A549 (cell line): Measurements from ENCODE around the gene LGR4. TPM values are rescaled to one million over a fixed set of nuclear protein-coding genes. Genes with fewer than 3 reads are reported as not detected.

Experiments used
- ATAC-seq, 2 experiments: fragments of 200-7000 bp in 1 of 2; fragments of >200 bp in 1 of 2; cut with Nextera tagmentation in 1 of 2; cut with Tn5 transposase in 1 of 2; 3 replicates each; pipeline versions ENCODE4 v1.8.0 to v1.9.1; 2018 to 2020; ENCODE audit warnings: mild to moderate bottlenecking in 1 of 2, moderate library complexity in 1 of 2
- CTCF ChIA-PET: fragments of 300-600 bp; sonication (Branson Sonifier 250); formaldehyde crosslinking; extraction: SDS; loops from one replicate; lab custom pipeline; 2021; ENCODE audit warnings: antibody characterized with exemption, inconsistent platforms; lab: Yijun Ruan, JAX
- POLR2A ChIA-PET: fragments of 350-600 bp; formaldehyde crosslinking; extraction: SDS; loops from one replicate; lab custom pipeline; 2021; ENCODE audit warnings: antibody characterized with exemption, inconsistent platforms; lab: Yijun Ruan, JAX
- DNase-seq, 2 experiments: peaks; one replicate each; pipeline versions ENCODE4 v3.0.0 to v3.0.0-alpha.2; 2011 to 2016; ENCODE audit warnings: low read depth in 1 of 2, low spot score in 1 of 2
- FAIRE-seq: peaks from 2 replicates; lab custom pipeline; 2011; peaks lifted over from hg19 to GRCh38; lab: Jason Lieb, UNC
- H3K27ac ChIP-seq, 2 experiments: fragments of >200 bp; sonication (Bioruptor Twin); formaldehyde crosslinking; 3 replicates each; pipeline ENCODE4 v1.5.1; 2016 to 2017
- H3K4me1 ChIP-seq: fragments of >200 bp; sonication (Bioruptor Twin); formaldehyde crosslinking; 3 replicates; pipeline ENCODE4 v1.6.1; 2016
- H3K4me2 ChIP-seq: fragments of >200 bp; sonication (Bioruptor Twin); formaldehyde crosslinking; 3 replicates; pipeline ENCODE4 v1.6.1; 2016
- H3K4me3 ChIP-seq: fragments of >200 bp; sonication (Bioruptor Twin); formaldehyde crosslinking; 3 replicates; pipeline ENCODE4 v1.5.1; 2016
- H3K9me3 ChIP-seq: fragments of >200 bp; sonication (Bioruptor Twin); formaldehyde crosslinking; 3 replicates; pipeline ENCODE4 v1.6.1; 2016
- CBX2 ChIP-seq: fragments of 200-600 bp; sonication (generic); IDR thresholded peaks from 2 replicates; pipeline ENCODE4 v1.6.1; 2016; ENCODE audit warnings: low read depth, mild to moderate bottlenecking, borderline replicate concordance
- CEBPB ChIP-seq, 2 experiments: fragments of >200 bp in 1 of 2; sonication (Bioruptor Twin) in 1 of 2; formaldehyde crosslinking in 1 of 2; IDR thresholded peaks; 2 replicates each; pipeline ENCODE4 v1.6.1; 2012 to 2016
- E2F6 ChIP-seq: IDR thresholded peaks from 2 replicates; pipeline ENCODE4 v1.6.1; 2012; ENCODE audit warnings: low read depth, borderline replicate concordance
- EHF ChIP-seq: fragments of 250-450 bp; sonication (Bioruptor Pico); IDR thresholded peaks from 2 replicates; pipeline ENCODE4 v1.5.0; 2020; ENCODE audit warnings: mild to moderate bottlenecking
- EHMT2 ChIP-seq: fragments of 200-600 bp; sonication (generic); IDR thresholded peaks from 2 replicates; pipeline ENCODE4 v1.6.1; 2016; ENCODE audit warnings: antibody characterized with exemption, low read depth, mild to moderate bottlenecking, moderate library complexity
- EP300 ChIP-seq, 2 experiments: fragments of >200 bp; sonication (Bioruptor Twin); formaldehyde crosslinking; IDR thresholded peaks; 2 replicates in 1 of 2; 3 replicates in 1 of 2; pipeline ENCODE4 v1.6.1; 2016 to 2017
- ESRRA ChIP-seq: fragments of 150-350 bp; IDR thresholded peaks from 2 replicates; pipeline ENCODE4 v1.6.1; 2014; ENCODE audit warnings: mild to moderate bottlenecking, low read length, borderline replicate concordance
- FOSB ChIP-seq: fragments of 250-450 bp; sonication (Bioruptor Pico); IDR thresholded peaks from 2 replicates; pipeline ENCODE4 v1.5.0; 2020; ENCODE audit warnings: mild to moderate bottlenecking, moderate library complexity
- FOSL2 ChIP-seq, 2 experiments: fragments of 450-650 bp in 1 of 2; fragments of >200 bp in 1 of 2; sonication (Bioruptor Twin) in 1 of 2; formaldehyde crosslinking; IDR thresholded peaks; 2 replicates each; pipeline versions ENCODE4 v1.5.0 to v1.6.1; 2016 to 2020; ENCODE audit warnings: mild to moderate bottlenecking in 1 of 2, moderate library complexity in 1 of 2
- GATA3 ChIP-seq: IDR thresholded peaks from 2 replicates; pipeline ENCODE4 v1.6.1; 2012; ENCODE audit warnings: borderline replicate concordance
- HDAC2 ChIP-seq: fragments of 200-600 bp; sonication (generic); IDR thresholded peaks from 2 replicates; pipeline ENCODE4 v1.6.1; 2016
- HOXB5 ChIP-seq: fragments of 250-450 bp; sonication (Bioruptor Pico); IDR thresholded peaks from 2 replicates; pipeline ENCODE4 v1.5.0; 2020; ENCODE audit warnings: mild to moderate bottlenecking, moderate library complexity
- JUN ChIP-seq, 2 experiments: fragments of >200 bp; sonication (Bioruptor Twin); formaldehyde crosslinking; IDR thresholded peaks; 2 replicates in 1 of 2; 3 replicates in 1 of 2; pipeline ENCODE4 v1.6.1; 2016 to 2017
- JUNB ChIP-seq: fragments of >200 bp; sonication (Bioruptor Twin); formaldehyde crosslinking; IDR thresholded peaks from 2 replicates; pipeline ENCODE4 v1.6.1; 2016
- KDM1A ChIP-seq: fragments of 200-600 bp; sonication (generic); IDR thresholded peaks from 2 replicates; pipeline ENCODE4 v1.6.1; 2016; ENCODE audit warnings: low read depth, mild to moderate bottlenecking
- KDM5A ChIP-seq: fragments of 200-600 bp; sonication (generic); IDR thresholded peaks from 2 replicates; pipeline ENCODE4 v1.6.1; 2016; ENCODE audit warnings: antibody characterized with exemption, mild to moderate bottlenecking
- MAFK ChIP-seq: fragments of 450-650 bp; IDR thresholded peaks from 2 replicates; pipeline ENCODE4 v1.6.1; 2014; ENCODE audit not compliant: partially characterized antibody
- MAX ChIP-seq: IDR thresholded peaks from 2 replicates; pipeline ENCODE4 v1.6.1; 2012
- PHF8 ChIP-seq: fragments of 200-600 bp; sonication (generic); IDR thresholded peaks from 2 replicates; pipeline ENCODE4 v1.6.1; 2016; ENCODE audit warnings: low read depth, mild to moderate bottlenecking, antibody characterized with exemption, moderate library complexity, borderline replicate concordance
- POLR2A ChIP-seq: IDR thresholded peaks from 2 replicates; pipeline ENCODE4 v1.6.1; 2012; ENCODE audit warnings: mild to moderate bottlenecking, low read length
- RAD21 ChIP-seq, 2 experiments: fragments of >200 bp in 1 of 2; sonication (Bioruptor Twin) in 1 of 2; formaldehyde crosslinking in 1 of 2; IDR thresholded peaks in 1 of 2; conservative IDR thresholded peaks in 1 of 2; 2 replicates in 1 of 2; 3 replicates in 1 of 2; pipeline ENCODE4 v1.6.1; 2012 to 2018; ENCODE audit warnings: inconsistent platforms in 1 of 2
- RARB ChIP-seq: fragments of 250-450 bp; sonication (Bioruptor Pico); IDR thresholded peaks from 2 replicates; pipeline ENCODE4 v1.8.0; 2021; ENCODE audit warnings: mild to moderate bottlenecking, moderate library complexity
- RCOR1 ChIP-seq: fragments of 150-350 bp; IDR thresholded peaks from 2 replicates; pipeline ENCODE4 v1.6.1; 2014; ENCODE audit warnings: antibody characterized with exemption, low read length, low read depth
- REST ChIP-seq: fragments of 200-600 bp; sonication (generic); IDR thresholded peaks from 2 replicates; pipeline ENCODE4 v1.6.1; 2016; ENCODE audit warnings: antibody characterized with exemption, mild to moderate bottlenecking, moderate library complexity
- RNF2 ChIP-seq: fragments of 200-600 bp; sonication (generic); IDR thresholded peaks from 2 replicates; pipeline ENCODE4 v1.6.1; 2016; ENCODE audit warnings: low read depth, mild to moderate bottlenecking, antibody characterized with exemption, moderate library complexity, borderline replicate concordance
- TFCP2L1 ChIP-seq: fragments of 250-450 bp; sonication (Bioruptor Pico); IDR thresholded peaks from 2 replicates; pipeline ENCODE4 v1.5.0; 2021; ENCODE audit warnings: mild to moderate bottlenecking
- TP53 ChIP-seq: fragments of 250-450 bp; sonication (Bioruptor Pico); IDR thresholded peaks from 2 replicates; pipeline ENCODE4 v1.5.0; 2021; ENCODE audit warnings: mild to moderate bottlenecking, moderate library complexity
- ZNF302 ChIP-seq: fragments of 250-450 bp; sonication (Bioruptor Pico); IDR thresholded peaks from 2 replicates; pipeline ENCODE4 v1.9.0; 2021; ENCODE audit warnings: inconsistent platforms, mild to moderate bottlenecking, moderate library complexity
- WGBS: methylation state at CpG from one replicate; pipeline ENCODE4 v1.1.6; 2017; ENCODE audit errors: missing lambda C conversion rate; 5-methylcytosine and 5-hydroxymethylcytosine counted together
- polyA plus RNA-seq, 4 experiments: library from polyadenylated mRNA; depleted of rRNA in 3 of 4; stranded (reverse); fragments of >200 nt; fragmentation: RNase III in 1 of 4; extraction: RNeasy Plus Mini Kit Qiagen cat#74134 plus additional on column Dnase treatment in 1 of 4; gene quantifications; 2 replicates in 3 of 4; 3 replicates in 1 of 4; pipeline ENCODE4 v1.2.3, GENCODE V29; 2011 to 2017

LGR4 gene
- polyA plus RNA-seq, 2 of the 4 experiments (the other 2 are of a cell fraction) = 41.2 to 130 TPM

- no peak overlapping the region for H3K27ac ChIP-seq
- H3K9me3 ChIP-seq = no peaks in the 10 kb centered on the region
- TF ChIP-seq PHF8 (no peak), GATA3 (no peak), EP300 (IDR thresholded peaks at IDR 0.05) (no peak), MAX (no peak), JUNB (no peak), TFCP2L1 (CRISPR knock-in tag) (no peak), MAFK (no peak), FOSB (no peak), CBX2 (no peak), KDM5A (no peak), CEBPB (IDR thresholded peaks at IDR 0.05) (no peak), RARB (CRISPR knock-in tag) (no peak), RNF2 (no peak), HDAC2 (no peak), RCOR1 (no peak)
- ChIA-PET POLR2A (no interaction called here), CTCF (no interaction called here)
- H3K4me3 ChIP-seq = no peak overlapping the region
- H3K4me1 ChIP-seq = peaks cover 61% of the 10 kb centered on the region
- FAIRE-seq (no peak), DNase-seq (no peak), ATAC-seq (no peak)
- no peak overlapping the region; the same call in 2 of the 3 replicates for H3K4me2 ChIP-seq
Measured at GRCh38 chr11:27436916-27437315, 35.7 kb downstream of the LGR4 start.

- CTCF ChIA-PET = interaction anchor here (1.6 kb wide), 1 partner anchor 52 kb away, joined by 6 read pairs; no protein-coding TSS in a partner anchor
- no peak for FAIRE-seq
Measured at GRCh38 chr11:27433742-27434141, 38.8 kb downstream of the LGR4 start.

More at GRCh38 chr11:27433742-27434141, 38.8 kb downstream of the LGR4 start:
- H3K4me1 ChIP-seq = peaks cover 78% of the 10 kb centered on the region
- ATAC-seq = no peak
- DNase-seq = no peak
- no peak for TF ChIP-seq GATA3
- no peak for TF ChIP-seq HOXB5 (CRISPR knock-in tag)
- no peak for TF ChIP-seq REST
- TF ChIP-seq E2F6 = no peak
- TF ChIP-seq KDM1A = no peak
- no peak for TF ChIP-seq ESRRA
- no peak for TF ChIP-seq EHMT2
- no peak for TF ChIP-seq ZNF302
- TF ChIP-seq FOSB = no peak
- no peak for TF ChIP-seq CBX2
- TF ChIP-seq KDM5A = no peak
- no peak for TF ChIP-seq FOSL2 (IDR thresholded peaks at IDR 0.05)
- TF ChIP-seq FOSL2 (CRISPR knock-in tag; IDR thresholded peaks at IDR 0.05) = no peak
- TF ChIP-seq EP300 (IDR thresholded peaks at IDR 0.05) = no peak
- no peak for TF ChIP-seq POLR2A
- TF ChIP-seq RAD21 (conservative IDR thresholded peaks at IDR 0.05 in 1 of 2, IDR thresholded peaks at IDR 0.05 in 1 of 2) = no peak
- TF ChIP-seq EHF = no peak
- TF ChIP-seq JUNB = no peak
- no peak for TF ChIP-seq TP53
- no peak for TF ChIP-seq JUN (IDR thresholded peaks at IDR 0.05)
- H3K4me3 ChIP-seq = no peak overlapping the region
- H3K4me2 ChIP-seq = no peak overlapping the region
- POLR2A ChIA-PET = no interaction called here
- no peaks in the 10 kb centered on the region for H3K9me3 ChIP-seq
- 74% methylated on average over 2 of the region's 2 CpGs for WGBS
- no peak overlapping the region for H3K27ac ChIP-seq
